GM21619 (cell line): ENCODE measurements around the gene QARS1.
A peak's percentile ranks its signal among the peaks of the same experiment; 100 is the strongest.

Experiments
- ATAC-seq: cut with Tn5 transposase; IDR thresholded peaks from one replicate; pipeline ENCODE4 v1.9.1; 2021; ENCODE audit not compliant: unreplicated experiment

QARS1 gene

GRCh38 chr3:49104427-49105291 lies at the start of gene QARS1:
Gene QARS1, minus strand, starts transcription at chr3:49104757. Its CDS starts 24 bp downstream, at chr3:49104733.
- peak; percentile 95 for ATAC-seq

GRCh38 chr3:49153349-49153912 lies 48.9 kb upstream of the QARS1 start:
- ATAC-seq, result no peak

GRCh38 chr3:49151610-49152009 lies 47.1 kb upstream of the QARS1 start:
- no peak for ATAC-seq

GRCh38 chr3:49148159-49148558 lies 43.6 kb upstream of the QARS1 start:
- ATAC-seq, result no peak

GRCh38 chr3:49140080-49140479 lies 35.5 kb upstream of the QARS1 start:
- ATAC-seq, result no peak

- ATAC-seq, result no peak
These were observed 30.9 kb upstream of the QARS1 start for GRCh38 chr3:49135499-49135898.

- ATAC-seq, result no peak
These were observed 30.1 kb upstream of the QARS1 start for GRCh38 chr3:49134471-49135265.

- no peak for ATAC-seq
These were observed 28.8 kb upstream of the QARS1 start for GRCh38 chr3:49133226-49133951.

GRCh38 chr3:49132437-49133225 lies 28.1 kb upstream of the QARS1 start, which contains the start of gene LAMB2:
Gene LAMB2, minus strand, starts transcription at chr3:49133050. Its CDS starts 183 bp downstream, at chr3:49132867.
- no peak for ATAC-seq

GRCh38 chr3:49132073-49132436 lies 27.5 kb upstream of the QARS1 start:
- no peak for ATAC-seq

GRCh38 chr3:49131576-49131975 lies 27.0 kb upstream of the QARS1 start:
- no peak for ATAC-seq

- ATAC-seq, result no peak
These were observed 26.5 kb upstream of the QARS1 start for GRCh38 chr3:49131040-49131439.

GRCh38 chr3:49124991-49125670 lies 20.6 kb upstream of the QARS1 start:
- ATAC-seq, result no peak

- ATAC-seq, result no peak
These were observed 19.6 kb upstream of the QARS1 start for GRCh38 chr3:49124203-49124602.

GRCh38 chr3:49123687-49124086 lies 19.1 kb upstream of the QARS1 start:
- ATAC-seq, result no peak

GRCh38 chr3:49122886-49123545 lies 18.5 kb upstream of the QARS1 start:
- ATAC-seq, result no peak

- ATAC-seq, result no peak
These were observed 17.9 kb upstream of the QARS1 start for GRCh38 chr3:49122451-49122850.

- no peak for ATAC-seq
These were observed 17.5 kb upstream of the QARS1 start for GRCh38 chr3:49122022-49122421.

GRCh38 chr3:49121132-49121736 lies 16.7 kb upstream of the QARS1 start:
- no peak for ATAC-seq
